ENCODE data around the gene FARSA. TPM values are rescaled to one million over a fixed set of nuclear protein-coding genes. Genes with fewer than 3 reads are reported as not detected.
A peak's percentile ranks its signal among the peaks of the same experiment; 100 is the strongest.

The FARSA gene
- total and polyA plus RNA-seq, 8 donors, result 35.3 to 59.4 (median 41.8) TPM

GRCh38 chr19:12873891-12874745 lies 59.4 kb downstream of the FARSA start:
- Histone ChIP-seq H3K9me3 (peaks cover 0 to 6% of the 10 kb centered on the region in 2 donors), H3K27me3 (no peaks in the 10 kb centered on the region), H3K4me1 (no peaks in the 10 kb centered on the region), H3K4me3 (no peak overlapping the region), H3K36me3 (peaks cover 0 to 53% of the 10 kb centered on the region in 2 donors), H3K27ac (no peak overlapping the region)
- intact Hi-C loops (cut with DNase I), result no loop called here
- no peak for DNase-seq
- ATAC-seq, result no peak
- no peak for TF ChIP-seq CTCF (IDR thresholded peaks at IDR 0.05)

GRCh38 chr19:12872941-12873890 lies 60.3 kb downstream of the FARSA start:
- H3K4me3 ChIP-seq, result peak overlapping the region in 1 of 2 donors; percentile 28
- DNase-seq, result peak in 1 of 4 donors; percentile 15

More at GRCh38 chr19:12872941-12873890, 60.3 kb downstream of the FARSA start:
- intact Hi-C loops (cut with DNase I), result no loop called here
- Histone ChIP-seq H3K9me3 (peaks cover 0 to 6% of the 10 kb centered on the region in 2 donors), H3K27ac (no peak overlapping the region), H3K4me1 (no peaks in the 10 kb centered on the region), H3K27me3 (no peaks in the 10 kb centered on the region), H3K36me3 (peaks cover 0 to 44% of the 10 kb centered on the region in 2 donors)
- ATAC-seq, result peak; percentile 81
- no peak for TF ChIP-seq CTCF (IDR thresholded peaks at IDR 0.05)

Small RNA genes within 50 kb of the gene (microRNA-seq; reads per million reads assigned to microRNA genes)
- gene MIR5695, result 0 to 0.17 reads per million in 2 donors
- gene MIR6515, result 1.3 to 1.5 reads per million in 2 donors

Other genes with a start within 250 kb of the FARSA start
- not detected for gene GNG14, start 245.7 kb downstream of the FARSA start, total RNA-seq
- under 1 TPM in 2 of 6 donors, not detected in 4; 0.55 to 0.73 TPM for gene GNG14, start 245.7 kb downstream of the FARSA start, polyA plus RNA-seq (ENCODE audit: insufficient read length in 6 of 6)
- 1 to 10 TPM; 6.0 to 6.9 TPM for gene FBXW9, start 237.1 kb downstream of the FARSA start, total RNA-seq
- 10 to 100 TPM in 5 of 6 donors, 1 to 10 TPM in 1; 9.0 to 13.1 (median 10.9) TPM for gene FBXW9, start 237.1 kb downstream of the FARSA start, polyA plus RNA-seq (ENCODE audit: insufficient read length in 6 of 6)
- gene TNPO2, start 209.8 kb downstream of the FARSA start, total RNA-seq, result 10 to 100 TPM; 54.8 to 64.3 TPM
- gene TNPO2, start 209.8 kb downstream of the FARSA start, polyA plus RNA-seq (ENCODE audit: insufficient read length in 6 of 6), result 10 to 100 TPM; 76.5 to 92.6 (median 80.3) TPM
- 100 to 1,000 TPM; 115 to 128 TPM for gene TRIR, start 199.0 kb downstream of the FARSA start, total RNA-seq
- gene TRIR, start 199.0 kb downstream of the FARSA start, polyA plus RNA-seq (ENCODE audit: insufficient read length in 6 of 6), result 100 to 1,000 TPM; 130 to 183 (median 151) TPM
- gene GET3, start 196.2 kb downstream of the FARSA start, total RNA-seq, result 10 to 100 TPM; 70.4 to 71.2 TPM
- 10 to 100 TPM; 51.4 to 66.2 (median 56.2) TPM for gene GET3, start 196.2 kb downstream of the FARSA start, polyA plus RNA-seq (ENCODE audit: insufficient read length in 6 of 6)
- not detected for gene BEST2, start 181.9 kb downstream of the FARSA start, total RNA-seq
- gene BEST2, start 181.9 kb downstream of the FARSA start, polyA plus RNA-seq (ENCODE audit: insufficient read length in 6 of 6), result under 1 TPM in 4 of 6 donors, not detected in 2; 0.08 to 0.17 (median 0.12) TPM
- gene HOOK2, start 158.2 kb downstream of the FARSA start, total RNA-seq, result 10 to 100 TPM; 57.7 to 57.9 TPM
- gene HOOK2, start 158.2 kb downstream of the FARSA start, polyA plus RNA-seq (ENCODE audit: insufficient read length in 6 of 6), result 10 to 100 TPM; 59.8 to 91.2 (median 78.8) TPM
- 100 to 1,000 TPM; 131 to 135 TPM for gene JUNB, start 142.2 kb downstream of the FARSA start, total RNA-seq
- gene JUNB, start 142.2 kb downstream of the FARSA start, polyA plus RNA-seq (ENCODE audit: insufficient read length in 6 of 6), result 100 to 1,000 TPM in 1 of 6 donors, 10 to 100 TPM in 5; 11.7 to 278 (median 53.7) TPM
- gene PRDX2, start 131.9 kb downstream of the FARSA start, total RNA-seq, result 100 to 1,000 TPM; 186 to 217 TPM
- gene PRDX2, start 131.9 kb downstream of the FARSA start, polyA plus RNA-seq (ENCODE audit: insufficient read length in 6 of 6), result 100 to 1,000 TPM; 219 to 267 (median 249) TPM
- gene THSD8, start 131.6 kb downstream of the FARSA start, total RNA-seq, result 1 to 10 TPM; 6.6 to 9.0 TPM
- 10 to 100 TPM in 1 of 6 donors, 1 to 10 TPM in 5; 2.2 to 11.6 (median 4.9) TPM for gene THSD8, start 131.6 kb downstream of the FARSA start, polyA plus RNA-seq (ENCODE audit: insufficient read length in 6 of 6)
- gene RNASEH2A, start 127.1 kb downstream of the FARSA start, total RNA-seq, result 10 to 100 TPM; 10.9 to 16.6 TPM
- 10 to 100 TPM; 29.1 to 47.4 (median 34.3) TPM for gene RNASEH2A, start 127.1 kb downstream of the FARSA start, polyA plus RNA-seq (ENCODE audit: insufficient read length in 6 of 6)
- not detected for gene RTBDN, start 99.1 kb downstream of the FARSA start, total RNA-seq
- under 1 TPM in 3 of 6 donors, not detected in 3; 0.17 to 0.21 (median 0.20) TPM for gene RTBDN, start 99.1 kb downstream of the FARSA start, polyA plus RNA-seq (ENCODE audit: insufficient read length in 6 of 6)
- gene MAST1, start 95.2 kb downstream of the FARSA start, total RNA-seq, result under 1 TPM; 0.15 to 0.29 TPM
- 1 to 10 TPM; 1.2 to 2.4 (median 1.6) TPM for gene MAST1, start 95.2 kb downstream of the FARSA start, polyA plus RNA-seq (ENCODE audit: insufficient read length in 6 of 6)
- gene DNASE2, start 52.3 kb downstream of the FARSA start, total RNA-seq, result 10 to 100 TPM; 64.8 to 72.8 TPM
- gene DNASE2, start 52.3 kb downstream of the FARSA start, polyA plus RNA-seq (ENCODE audit: insufficient read length in 6 of 6), result 10 to 100 TPM; 18.7 to 22.2 (median 20.6) TPM
- gene KLF1, start 46.5 kb downstream of the FARSA start, total RNA-seq, result under 1 TPM in 1 of 2 donors, not detected in 1; 0.50 TPM
- gene KLF1, start 46.5 kb downstream of the FARSA start, polyA plus RNA-seq (ENCODE audit: insufficient read length in 6 of 6), result 1 to 10 TPM in 1 of 6 donors, under 1 TPM in 5; 0.35 to 1.2 (median 0.67) TPM
- 10 to 100 TPM; 23.6 to 26.7 TPM for gene GCDH, start 42.6 kb downstream of the FARSA start, total RNA-seq
- gene GCDH, start 42.6 kb downstream of the FARSA start, polyA plus RNA-seq (ENCODE audit: insufficient read length in 6 of 6), result 10 to 100 TPM; 25.6 to 29.2 (median 27.3) TPM
- gene SYCE2, start 14.4 kb downstream of the FARSA start, total RNA-seq, result under 1 TPM in 1 of 2 donors, not detected in 1; 0.41 TPM
- 1 to 10 TPM; 2.3 to 4.1 (median 3.5) TPM for gene SYCE2, start 14.4 kb downstream of the FARSA start, polyA plus RNA-seq (ENCODE audit: insufficient read length in 6 of 6)
- 1,000 to 10,000 TPM; 1,387 to 1,778 TPM for gene CALR, start 4.9 kb upstream of the FARSA start, total RNA-seq
- gene CALR, start 4.9 kb upstream of the FARSA start, polyA plus RNA-seq (ENCODE audit: insufficient read length in 6 of 6), result 100 to 1,000 TPM; 654 to 817 (median 801) TPM
- 100 to 1,000 TPM in 1 of 2 donors, 10 to 100 TPM in 1; 74.8 to 118 TPM for gene RAD23A, start 12.2 kb upstream of the FARSA start, total RNA-seq
- gene RAD23A, start 12.2 kb upstream of the FARSA start, polyA plus RNA-seq (ENCODE audit: insufficient read length in 6 of 6), result 10 to 100 TPM; 65.3 to 89.7 (median 75.5) TPM
- 10 to 100 TPM; 14.7 to 20.5 TPM for gene GADD45GIP1, start 23.5 kb upstream of the FARSA start, total RNA-seq
- 10 to 100 TPM; 22.6 to 35.2 (median 28.4) TPM for gene GADD45GIP1, start 23.5 kb upstream of the FARSA start, polyA plus RNA-seq (ENCODE audit: insufficient read length in 6 of 6)
- under 1 TPM in 1 of 2 donors, not detected in 1; 0.13 TPM for gene DAND5, start 35.9 kb upstream of the FARSA start, total RNA-seq
- under 1 TPM; 0.15 to 0.54 (median 0.32) TPM for gene DAND5, start 35.9 kb upstream of the FARSA start, polyA plus RNA-seq (ENCODE audit: insufficient read length in 6 of 6)
- 100 to 1,000 TPM; 166 to 237 TPM for gene NFIX, start 61.8 kb upstream of the FARSA start, total RNA-seq
- gene NFIX, start 61.8 kb upstream of the FARSA start, polyA plus RNA-seq (ENCODE audit: insufficient read length in 6 of 6), result 100 to 1,000 TPM in 4 of 6 donors, 10 to 100 TPM in 2; 92.6 to 139 (median 111) TPM
- 10 to 100 TPM; 15.4 to 32.9 TPM for gene LYL1, start 169.1 kb upstream of the FARSA start, total RNA-seq
- 10 to 100 TPM in 2 of 6 donors, 1 to 10 TPM in 4; 5.3 to 10.9 (median 8.8) TPM for gene LYL1, start 169.1 kb upstream of the FARSA start, polyA plus RNA-seq (ENCODE audit: insufficient read length in 6 of 6)
- 10 to 100 TPM; 24.2 to 46.2 TPM for gene TRMT1, start 183.0 kb upstream of the FARSA start, total RNA-seq
- gene TRMT1, start 183.0 kb upstream of the FARSA start, polyA plus RNA-seq (ENCODE audit: insufficient read length in 6 of 6), result 10 to 100 TPM; 28.0 to 37.6 (median 33.9) TPM
- 10 to 100 TPM; 65.1 to 92.5 TPM for gene NACC1, start 184.6 kb upstream of the FARSA start, total RNA-seq
- gene NACC1, start 184.6 kb upstream of the FARSA start, polyA plus RNA-seq (ENCODE audit: insufficient read length in 6 of 6), result 10 to 100 TPM; 14.9 to 23.4 (median 19.5) TPM
- 10 to 100 TPM; 64.0 to 94.8 TPM for gene STX10, start 216.7 kb upstream of the FARSA start, total RNA-seq
- gene STX10, start 216.7 kb upstream of the FARSA start, polyA plus RNA-seq (ENCODE audit: insufficient read length in 6 of 6), result 10 to 100 TPM; 63.6 to 77.1 (median 72.5) TPM
- 10 to 100 TPM; 70.1 to 99.4 TPM for gene IER2, start 216.7 kb upstream of the FARSA start, total RNA-seq
- gene IER2, start 216.7 kb upstream of the FARSA start, polyA plus RNA-seq (ENCODE audit: insufficient read length in 6 of 6), result 100 to 1,000 TPM in 4 of 6 donors, 10 to 100 TPM in 2; 44.6 to 408 (median 142) TPM

Measured in left lung (tissue), 10 donors.